GM12875 (cell line): ENCODE data around the gene SIRPB2.

Experiments
- H3K4me3 ChIP-seq: one replicate; pipeline ENCODE4 v1.5.1; 2011; ENCODE audit warnings: low read depth, low read length, control low read depth
- CTCF ChIP-seq: IDR thresholded peaks from 2 replicates; pipeline ENCODE4 v1.5.1; 2011; ENCODE audit warnings: low read depth, mild to moderate bottlenecking, control low read depth, inconsistent platforms, low read length, moderate library complexity, borderline replicate concordance; ENCODE audit not compliant: insufficient read depth

Gene SIRPB2

DNA sequence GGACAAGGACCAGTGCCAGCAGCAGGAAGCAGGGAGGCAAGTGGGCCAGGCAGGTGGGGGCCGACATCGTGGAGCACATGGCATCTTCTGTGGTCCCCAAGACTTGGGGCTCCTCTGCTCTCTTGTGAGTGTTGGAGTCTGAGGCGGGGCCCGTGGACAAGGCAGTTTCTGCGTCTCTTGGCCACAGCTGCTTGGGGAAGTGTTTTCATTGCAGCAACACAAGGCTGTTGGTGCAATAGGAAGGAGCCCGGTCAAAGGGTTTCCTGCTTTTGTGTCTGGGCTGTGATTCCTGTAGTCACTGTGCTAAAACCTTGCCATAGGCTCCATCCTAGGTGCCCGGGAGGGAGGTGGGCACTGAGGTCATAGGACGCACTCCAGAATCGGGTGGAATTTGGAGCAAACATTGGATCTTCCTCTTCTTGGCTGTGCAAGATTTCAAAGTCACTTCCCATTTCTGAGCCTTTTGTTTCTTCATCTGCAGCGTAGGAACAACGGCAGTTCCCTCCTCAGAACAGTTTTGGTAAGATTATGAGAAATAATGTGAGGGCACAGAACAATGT lies at the start of gene SIRPB2:
Gene SIRPB2 (minus strand): TSS at position 140 of the 560 bp plus-strand sequence. CDS start 61 bp downstream, at position 79.
- no peak for TF ChIP-seq CTCF
- no peak within 1 kb of the TSS for H3K4me3 ChIP-seq

- TF ChIP-seq CTCF: no peak
- no peak overlapping the region for H3K4me3 ChIP-seq
These were observed 48.7 kb upstream of the SIRPB2 start for GRCh38 chr20:1539816-1540419.

DNA sequence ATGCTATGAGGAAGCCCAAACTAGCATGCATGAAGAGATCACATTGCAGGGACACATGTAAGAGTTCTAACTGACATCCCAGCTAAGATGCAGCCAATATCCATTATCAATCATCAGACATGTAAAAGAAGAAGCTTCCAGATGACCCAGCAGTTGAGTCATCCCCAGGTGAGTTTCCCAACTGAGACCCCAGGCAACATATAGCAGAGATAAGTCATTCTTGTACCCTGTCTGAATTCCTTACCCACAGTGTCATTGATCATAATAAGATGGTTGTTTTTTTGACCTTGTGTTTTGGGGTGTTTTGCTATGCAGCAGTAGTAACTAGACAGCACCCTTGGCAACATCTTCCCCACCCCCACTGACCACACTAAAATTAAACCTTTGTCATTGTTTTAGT lies 47.4 kb upstream of the SIRPB2 start:
- no peak for TF ChIP-seq CTCF
- no peak overlapping the region for H3K4me3 ChIP-seq

GRCh38 chr20:1537731-1538058 lies 46.5 kb upstream of the SIRPB2 start:
- no peak for TF ChIP-seq CTCF
- no peak overlapping the region for H3K4me3 ChIP-seq

DNA sequence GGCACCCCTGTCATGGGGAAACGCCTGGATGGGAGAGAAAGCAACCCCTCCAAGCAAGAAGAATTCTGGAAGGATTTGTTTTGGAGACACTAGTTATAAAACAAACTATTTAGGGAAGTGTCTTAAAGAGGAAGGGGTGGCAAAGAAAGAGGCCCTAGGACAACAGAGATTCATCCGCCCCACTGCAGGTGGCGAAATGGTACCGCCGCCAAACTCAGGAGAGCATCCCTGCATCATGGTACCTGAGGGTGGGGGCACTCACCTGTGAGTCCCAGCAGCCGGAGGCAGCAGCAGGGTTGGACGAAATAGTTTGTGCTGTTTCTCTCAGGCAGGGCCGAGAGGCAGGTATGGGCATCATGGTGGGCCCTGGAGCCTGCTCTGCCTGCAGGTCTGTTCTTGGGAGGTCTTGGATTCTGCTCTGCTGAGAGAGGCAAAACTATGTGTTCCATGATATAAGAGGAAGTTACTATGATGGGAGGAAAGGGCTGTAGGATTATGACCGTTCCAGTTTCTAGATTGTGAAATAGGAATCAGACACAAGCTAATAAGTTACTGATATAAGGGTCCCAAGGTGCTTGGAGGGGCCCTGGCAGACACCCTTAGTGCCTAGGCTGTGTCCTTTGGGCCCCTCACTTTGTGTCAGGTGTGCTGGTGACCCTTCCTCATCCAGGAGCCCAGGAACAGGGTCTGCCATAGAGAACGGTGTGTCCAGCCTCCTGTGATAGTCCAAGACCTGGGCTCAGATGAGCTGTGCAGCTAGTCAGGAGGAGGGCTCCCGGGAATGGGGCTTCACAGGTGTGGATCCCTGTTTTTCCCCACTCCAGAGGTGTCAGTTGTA lies 45.9 kb upstream of the SIRPB2 start:
- no peak for TF ChIP-seq CTCF
- no peak overlapping the region for H3K4me3 ChIP-seq

- no peak overlapping the region for H3K4me3 ChIP-seq
- no peak for TF ChIP-seq CTCF
These were observed 44.4 kb upstream of the SIRPB2 start for GRCh38 chr20:1535420-1536175.
